RWPE2 (cell line): ENCODE measurements around the gene LAMA3.
A peak's percentile ranks its signal among the peaks of the same experiment; 100 is the strongest.

Source experiments
- ATAC-seq: fragments of 200-7000 bp; cut with Tn5 transposase; 3 replicates; pipeline ENCODE4 v1.9.1; 2021; ENCODE audit warnings: low read depth
- DNase-seq: peaks from one replicate; pipeline ENCODE4 v3.0.0-alpha.2; 2020; ENCODE audit warnings: low spot score
- H3K27ac ChIP-seq: fragments of 450-650 bp; 2 replicates; pipeline ENCODE4 v1.5.1; 2017; ENCODE audit warnings: mild to moderate bottlenecking; ENCODE audit not compliant: poor library complexity, severe bottlenecking
- H3K27me3 ChIP-seq: fragments of 250-450 bp; sonication (Bioruptor Pico); 2 replicates; pipeline ENCODE4 v1.5.1; 2021; ENCODE audit warnings: mild to moderate bottlenecking, moderate library complexity; ENCODE audit not compliant: insufficient read depth, poor library complexity, severe bottlenecking
- H3K36me3 ChIP-seq: fragments of 250-450 bp; sonication (Bioruptor Pico); 2 replicates; pipeline ENCODE4 v1.5.1; 2020; ENCODE audit warnings: low read depth, mild to moderate bottlenecking, moderate library complexity
- H3K4me1 ChIP-seq: fragments of 250-450 bp; sonication (Bioruptor Pico); 2 replicates; pipeline ENCODE4 v1.5.1; 2021; ENCODE audit warnings: mild to moderate bottlenecking, moderate library complexity; ENCODE audit not compliant: insufficient read depth, poor library complexity, severe bottlenecking
- H3K4me3 ChIP-seq: fragments of 250-450 bp; sonication (Bioruptor Pico); 2 replicates; pipeline ENCODE4 v1.5.1; 2021; ENCODE audit warnings: mild to moderate bottlenecking, moderate library complexity; ENCODE audit not compliant: severe bottlenecking
- H3K9me3 ChIP-seq: fragments of 250-450 bp; sonication (Bioruptor Pico); 2 replicates; pipeline ENCODE4 v1.5.1; 2021; ENCODE audit warnings: mild to moderate bottlenecking, moderate library complexity; ENCODE audit not compliant: severe bottlenecking
- CTCF ChIP-seq: fragments of 450-650 bp; IDR thresholded peaks from one replicate; pipeline ENCODE4 v1.5.1; 2017; ENCODE audit warnings: mild to moderate bottlenecking, moderate library complexity; ENCODE audit not compliant: poor library complexity, severe bottlenecking

LAMA3 gene

DNA sequence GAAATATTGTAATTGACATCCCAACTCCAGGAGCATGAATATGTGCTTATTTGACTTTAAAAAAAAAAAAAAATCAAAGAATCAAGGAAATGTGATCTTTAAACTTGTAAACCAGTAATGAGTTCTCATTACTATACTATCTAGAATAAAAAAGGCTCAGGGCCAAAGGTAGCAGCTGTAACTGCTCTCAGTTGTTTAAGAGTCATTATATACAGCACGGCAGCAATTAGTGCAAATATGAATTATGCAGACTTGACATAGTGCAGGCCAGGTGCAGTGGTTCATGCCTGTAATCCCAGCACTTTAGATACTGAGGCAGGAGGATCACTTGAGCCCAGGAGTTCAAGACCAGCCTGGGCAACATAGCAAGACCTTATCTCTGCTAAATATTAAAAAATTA lies 199.6 kb downstream of the LAMA3 start:
- Histone ChIP-seq H3K27me3 (no peaks in the 10 kb centered on the region), H3K4me1 (peaks cover 22% of the 10 kb centered on the region), H3K4me3 (no peak overlapping the region), H3K9me3 (no peaks in the 10 kb centered on the region), H3K36me3 (peaks cover 98% of the 10 kb centered on the region), H3K27ac (peak overlapping the region; percentile 96)
- ATAC-seq (no peak), DNase-seq (no peak)
- TF ChIP-seq CTCF = no peak

GRCh38 chr18:23889907-23890306 lies 200.7 kb downstream of the LAMA3 start:
- H3K36me3 ChIP-seq = peaks cover 98% of the 10 kb centered on the region
- no peaks in the 10 kb centered on the region for H3K27me3 ChIP-seq
- no peaks in the 10 kb centered on the region for H3K9me3 ChIP-seq
- peak overlapping the region; percentile 27 for H3K27ac ChIP-seq
- ATAC-seq (no peak), DNase-seq (no peak)
- no peak overlapping the region for H3K4me3 ChIP-seq
- TF ChIP-seq CTCF = no peak
- H3K4me1 ChIP-seq = peaks cover 12% of the 10 kb centered on the region

GRCh38 chr18:23890589-23890988 lies 201.3 kb downstream of the LAMA3 start:
- Histone ChIP-seq H3K27me3 (no peaks in the 10 kb centered on the region), H3K36me3 (peaks cover 100% of the 10 kb centered on the region), H3K9me3 (no peaks in the 10 kb centered on the region), H3K4me1 (peaks cover 9% of the 10 kb centered on the region), H3K27ac (peak overlapping the region; percentile 27), H3K4me3 (no peak overlapping the region)
- no peak for DNase-seq
- 0 out of 3 replicates have a peak, but pooled peaks have one; percentile 10 for ATAC-seq
- TF ChIP-seq CTCF = no peak

DNA sequence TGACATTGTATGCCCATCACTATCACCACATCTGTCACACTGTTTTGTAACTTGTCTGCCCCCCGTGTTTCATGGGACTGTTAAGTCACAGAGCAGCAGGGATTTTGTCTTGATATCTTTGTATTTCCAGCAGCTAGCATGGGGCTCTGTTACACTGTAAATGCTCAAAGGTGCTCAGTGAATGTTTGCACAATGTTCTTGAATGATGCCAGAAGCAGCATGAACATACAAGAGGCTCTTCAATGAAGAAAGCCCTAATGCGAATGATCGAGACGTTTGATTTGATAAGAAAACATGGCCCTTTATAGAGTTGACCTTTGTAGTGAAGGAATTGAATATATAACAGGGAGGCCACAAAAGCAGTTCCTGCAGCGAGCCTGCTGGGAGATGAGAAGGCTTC lies 204.4 kb downstream of the LAMA3 start:
- no peak for TF ChIP-seq CTCF
- Histone ChIP-seq H3K27ac (no peak overlapping the region), H3K9me3 (no peaks in the 10 kb centered on the region), H3K4me1 (no peaks in the 10 kb centered on the region), H3K27me3 (no peaks in the 10 kb centered on the region), H3K36me3 (peaks cover 100% of the 10 kb centered on the region), H3K4me3 (no peak overlapping the region)
- DNase-seq (no peak), ATAC-seq (no peak)

- Histone ChIP-seq H3K4me3 (no peak overlapping the region), H3K4me1 (no peaks in the 10 kb centered on the region), H3K9me3 (no peaks in the 10 kb centered on the region), H3K36me3 (peaks cover 100% of the 10 kb centered on the region), H3K27me3 (no peaks in the 10 kb centered on the region), H3K27ac (no peak overlapping the region)
- DNase-seq (no peak), ATAC-seq (no peak)
- TF ChIP-seq CTCF = no peak
Measured at GRCh38 chr18:23894661-23895175, 205.5 kb downstream of the LAMA3 start.
